HepG2 (cell line): ENCODE results near the gene ZNF213.

ENCODE experiments used
- PHF21A ChIP-seq: sonication (generic); formaldehyde crosslinking; IDR thresholded peaks from 2 replicates; pipeline ENCODE4 v1.5.0; 2020; ENCODE audit warnings: mild to moderate bottlenecking, missing genetic modification reagents
- POLR2A ChIP-seq, 2 experiments: IDR thresholded peaks; 2 replicates each; pipeline ENCODE4 v1.6.1; 2011; ENCODE audit warnings: low read depth in 2 of 2, low read length in 2 of 2, mild to moderate bottlenecking in 1 of 2, moderate library complexity in 1 of 2; ENCODE audit not compliant: insufficient read depth in 1 of 2
- TF ChIP-seq, protein P1 (sequence below): sonication (generic); formaldehyde crosslinking; IDR thresholded peaks from 2 replicates; pipeline ENCODE4 v1.5.0; 2020; ENCODE audit warnings: mild to moderate bottlenecking, missing genetic modification reagents, moderate library complexity
- TF ChIP-seq, protein P2 (sequence below): sonication (generic); formaldehyde crosslinking; IDR thresholded peaks from 2 replicates; pipeline ENCODE4; 2020; ENCODE audit warnings: missing genetic modification reagents, mild to moderate bottlenecking, borderline replicate concordance
- TF ChIP-seq, protein P3 (sequence below): sonication (generic); formaldehyde crosslinking; conservative IDR thresholded peaks from 2 replicates; pipeline ENCODE4 v1.4.0; 2020; ENCODE audit warnings: missing genetic modification reagents

DNA sequence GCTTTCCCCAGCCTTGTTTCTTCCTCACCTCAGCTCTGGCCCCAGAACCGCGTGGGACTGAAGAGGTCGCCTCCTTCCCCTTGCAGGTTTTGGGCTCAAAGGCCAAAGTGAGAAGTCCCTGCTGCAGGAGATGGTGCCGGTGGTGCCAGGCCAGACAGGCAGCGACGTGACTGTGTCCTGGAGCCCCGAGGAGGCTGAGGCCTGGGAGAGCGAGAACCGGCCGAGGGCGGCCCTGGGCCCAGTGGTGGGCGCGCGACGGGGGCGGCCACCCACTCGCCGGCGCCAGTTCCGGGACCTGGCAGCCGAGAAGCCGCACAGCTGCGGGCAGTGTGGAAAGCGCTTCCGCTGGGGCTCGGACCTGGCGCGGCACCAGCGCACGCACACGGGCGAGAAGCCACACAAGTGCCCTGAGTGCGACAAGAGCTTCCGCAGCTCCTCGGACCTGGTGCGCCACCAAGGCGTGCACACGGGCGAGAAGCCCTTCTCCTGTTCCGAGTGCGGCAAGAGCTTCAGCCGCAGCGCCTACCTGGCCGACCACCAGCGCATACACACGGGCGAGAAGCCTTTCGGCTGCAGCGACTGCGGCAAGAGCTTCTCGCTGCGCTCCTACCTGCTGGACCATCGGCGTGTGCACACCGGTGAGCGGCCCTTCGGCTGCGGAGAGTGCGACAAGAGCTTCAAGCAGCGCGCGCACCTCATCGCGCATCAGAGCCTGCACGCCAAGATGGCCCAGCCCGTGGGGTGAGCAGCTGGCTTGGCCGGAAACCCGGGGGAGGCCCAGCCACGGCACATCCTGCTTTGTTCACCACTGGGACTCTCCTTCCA lies 6.0 kb downstream of the ZNF213 start:
- TF ChIP-seq POLR2A (IDR thresholded peaks at IDR 0.05; ENCODE audit: insufficient read depth in 1 of 2, low read depth in 2 of 2, low read length in 2 of 2) = no peak
- TF ChIP-seq, protein P1, sequence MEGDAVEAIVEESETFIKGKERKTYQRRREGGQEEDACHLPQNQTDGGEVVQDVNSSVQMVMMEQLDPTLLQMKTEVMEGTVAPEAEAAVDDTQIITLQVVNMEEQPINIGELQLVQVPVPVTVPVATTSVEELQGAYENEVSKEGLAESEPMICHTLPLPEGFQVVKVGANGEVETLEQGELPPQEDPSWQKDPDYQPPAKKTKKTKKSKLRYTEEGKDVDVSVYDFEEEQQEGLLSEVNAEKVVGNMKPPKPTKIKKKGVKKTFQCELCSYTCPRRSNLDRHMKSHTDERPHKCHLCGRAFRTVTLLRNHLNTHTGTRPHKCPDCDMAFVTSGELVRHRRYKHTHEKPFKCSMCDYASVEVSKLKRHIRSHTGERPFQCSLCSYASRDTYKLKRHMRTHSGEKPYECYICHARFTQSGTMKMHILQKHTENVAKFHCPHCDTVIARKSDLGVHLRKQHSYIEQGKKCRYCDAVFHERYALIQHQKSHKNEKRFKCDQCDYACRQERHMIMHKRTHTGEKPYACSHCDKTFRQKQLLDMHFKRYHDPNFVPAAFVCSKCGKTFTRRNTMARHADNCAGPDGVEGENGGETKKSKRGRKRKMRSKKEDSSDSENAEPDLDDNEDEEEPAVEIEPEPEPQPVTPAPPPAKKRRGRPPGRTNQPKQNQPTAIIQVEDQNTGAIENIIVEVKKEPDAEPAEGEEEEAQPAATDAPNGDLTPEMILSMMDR (CRISPR knock-in tag) = no peak
- TF ChIP-seq, protein P2, sequence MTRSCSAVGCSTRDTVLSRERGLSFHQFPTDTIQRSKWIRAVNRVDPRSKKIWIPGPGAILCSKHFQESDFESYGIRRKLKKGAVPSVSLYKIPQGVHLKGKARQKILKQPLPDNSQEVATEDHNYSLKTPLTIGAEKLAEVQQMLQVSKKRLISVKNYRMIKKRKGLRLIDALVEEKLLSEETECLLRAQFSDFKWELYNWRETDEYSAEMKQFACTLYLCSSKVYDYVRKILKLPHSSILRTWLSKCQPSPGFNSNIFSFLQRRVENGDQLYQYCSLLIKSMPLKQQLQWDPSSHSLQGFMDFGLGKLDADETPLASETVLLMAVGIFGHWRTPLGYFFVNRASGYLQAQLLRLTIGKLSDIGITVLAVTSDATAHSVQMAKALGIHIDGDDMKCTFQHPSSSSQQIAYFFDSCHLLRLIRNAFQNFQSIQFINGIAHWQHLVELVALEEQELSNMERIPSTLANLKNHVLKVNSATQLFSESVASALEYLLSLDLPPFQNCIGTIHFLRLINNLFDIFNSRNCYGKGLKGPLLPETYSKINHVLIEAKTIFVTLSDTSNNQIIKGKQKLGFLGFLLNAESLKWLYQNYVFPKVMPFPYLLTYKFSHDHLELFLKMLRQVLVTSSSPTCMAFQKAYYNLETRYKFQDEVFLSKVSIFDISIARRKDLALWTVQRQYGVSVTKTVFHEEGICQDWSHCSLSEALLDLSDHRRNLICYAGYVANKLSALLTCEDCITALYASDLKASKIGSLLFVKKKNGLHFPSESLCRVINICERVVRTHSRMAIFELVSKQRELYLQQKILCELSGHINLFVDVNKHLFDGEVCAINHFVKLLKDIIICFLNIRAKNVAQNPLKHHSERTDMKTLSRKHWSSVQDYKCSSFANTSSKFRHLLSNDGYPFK (CRISPR knock-in tag) = no peak
- no peak for TF ChIP-seq PHF21A (CRISPR knock-in tag)
- TF ChIP-seq, protein P3, sequence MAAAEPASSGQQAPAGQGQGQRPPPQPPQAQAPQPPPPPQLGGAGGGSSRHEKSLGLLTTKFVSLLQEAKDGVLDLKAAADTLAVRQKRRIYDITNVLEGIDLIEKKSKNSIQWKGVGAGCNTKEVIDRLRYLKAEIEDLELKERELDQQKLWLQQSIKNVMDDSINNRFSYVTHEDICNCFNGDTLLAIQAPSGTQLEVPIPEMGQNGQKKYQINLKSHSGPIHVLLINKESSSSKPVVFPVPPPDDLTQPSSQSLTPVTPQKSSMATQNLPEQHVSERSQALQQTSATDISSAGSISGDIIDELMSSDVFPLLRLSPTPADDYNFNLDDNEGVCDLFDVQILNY (CRISPR knock-in tag) = no peak
